HG02943 (cell line): ENCODE results near the gene RRM1.
A peak's percentile ranks its signal among the peaks of the same experiment; 100 is the strongest.
"Not testable (repeated sequence)": the region's sequence is repeated elsewhere in the genome, so short reads cannot be mapped to it uniquely, and the experiment has no call there.

Source experiments
- ATAC-seq: cut with Tn5 transposase; IDR thresholded peaks from one replicate; pipeline ENCODE4 v1.9.1; 2021; ENCODE audit warnings: mild to moderate bottlenecking, low read depth, moderate library complexity; ENCODE audit not compliant: unreplicated experiment

RRM1 gene

GRCh38 chr11:4094348-4095291, at the start of gene RRM1:
RRM1 (plus strand) TSS chr11:4094799; CDS start chr11:4095013, 214 bp downstream.
- peak; percentile 95 for ATAC-seq

- no peak for ATAC-seq
These were observed 49.5 kb upstream of the RRM1 start for GRCh38 chr11:4044976-4045646.

- no peak for ATAC-seq
These were observed 46.3 kb upstream of the RRM1 start for GRCh38 chr11:4048340-4048739.

GRCh38 chr11:4049006-4049405, 45.6 kb upstream of the RRM1 start:
- no peak for ATAC-seq

- ATAC-seq: no peak
These were observed 44.5 kb upstream of the RRM1 start for GRCh38 chr11:4050138-4050537.

- ATAC-seq: not testable (repeated sequence)
These were observed 41.4 kb upstream of the RRM1 start for GRCh38 chr11:4053200-4053599.

GRCh38 chr11:4054643-4055042, 40.0 kb upstream of the RRM1 start:
- ATAC-seq: no peak

- ATAC-seq: no peak
These were observed 35.2 kb upstream of the RRM1 start for GRCh38 chr11:4059424-4059823.

GRCh38 chr11:4060182-4060923, 34.2 kb upstream of the RRM1 start:
- no peak for ATAC-seq

GRCh38 chr11:4061700-4062099, 32.9 kb upstream of the RRM1 start:
- ATAC-seq: no peak

GRCh38 chr11:4063348-4063747, 31.3 kb upstream of the RRM1 start:
- ATAC-seq: no peak

GRCh38 chr11:4064278-4064955, 30.2 kb upstream of the RRM1 start:
- no peak for ATAC-seq

- no peak for ATAC-seq
These were observed 29.5 kb upstream of the RRM1 start for GRCh38 chr11:4065086-4065485.

GRCh38 chr11:4065601-4066377, 28.8 kb upstream of the RRM1 start:
- ATAC-seq: no peak

- ATAC-seq: no peak
These were observed 27.7 kb upstream of the RRM1 start for GRCh38 chr11:4066910-4067309.

- ATAC-seq: no peak
These were observed 25.6 kb upstream of the RRM1 start for GRCh38 chr11:4068962-4069361.

- no peak for ATAC-seq
These were observed 23.3 kb upstream of the RRM1 start for GRCh38 chr11:4071325-4071724.

GRCh38 chr11:4071914-4072313, 22.7 kb upstream of the RRM1 start:
- no peak for ATAC-seq

- ATAC-seq: no peak
These were observed 21.8 kb upstream of the RRM1 start for GRCh38 chr11:4072668-4073285.
